ENCODE measurements around the gene SKA1.

DNA sequence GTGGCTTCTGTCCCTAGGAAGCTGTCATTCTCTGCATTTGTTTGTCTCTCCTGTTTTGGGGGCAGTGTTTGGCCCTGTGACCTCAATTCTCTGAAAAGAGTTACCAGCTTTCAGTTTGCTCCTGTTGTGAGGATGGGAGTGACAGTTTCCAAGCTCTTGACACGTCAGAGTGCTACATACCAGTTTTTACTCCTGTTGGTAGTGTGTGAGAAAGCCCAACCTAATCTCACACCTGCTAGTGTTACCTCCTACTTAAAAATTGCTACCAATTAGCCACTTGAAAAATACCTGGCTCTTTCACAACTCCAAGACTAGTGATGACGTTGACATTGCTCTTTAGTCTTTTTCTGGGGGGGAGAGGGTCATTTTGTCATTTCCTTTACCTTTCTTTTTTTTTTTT lies 14.1 kb downstream of the SKA1 start:
- no peak for TF ChIP-seq ZNF296 (CRISPR knock-in tag; conservative IDR thresholded peaks at IDR 0.05)
- TF ChIP-seq CENPT (CRISPR knock-in tag; IDR thresholded peaks at IDR 0.05; ENCODE audit: low read depth): no peak
- no peak for TF ChIP-seq SOX13 (IDR thresholded peaks at IDR 0.05)
- TF ChIP-seq SOX13 (CRISPR knock-in tag; conservative IDR thresholded peaks at IDR 0.05 in 1 of 2, IDR thresholded peaks at IDR 0.05 in 1 of 2): no peak
- no peak for TF ChIP-seq HNRNPH1 (optimal IDR thresholded peaks at IDR 0.05; ENCODE audit: low read depth, low read length)
- no peak for TF ChIP-seq NR2C2 (CRISPR knock-in tag; IDR thresholded peaks at IDR 0.05; ENCODE audit: borderline replicate concordance)
- TF ChIP-seq, protein P1, sequence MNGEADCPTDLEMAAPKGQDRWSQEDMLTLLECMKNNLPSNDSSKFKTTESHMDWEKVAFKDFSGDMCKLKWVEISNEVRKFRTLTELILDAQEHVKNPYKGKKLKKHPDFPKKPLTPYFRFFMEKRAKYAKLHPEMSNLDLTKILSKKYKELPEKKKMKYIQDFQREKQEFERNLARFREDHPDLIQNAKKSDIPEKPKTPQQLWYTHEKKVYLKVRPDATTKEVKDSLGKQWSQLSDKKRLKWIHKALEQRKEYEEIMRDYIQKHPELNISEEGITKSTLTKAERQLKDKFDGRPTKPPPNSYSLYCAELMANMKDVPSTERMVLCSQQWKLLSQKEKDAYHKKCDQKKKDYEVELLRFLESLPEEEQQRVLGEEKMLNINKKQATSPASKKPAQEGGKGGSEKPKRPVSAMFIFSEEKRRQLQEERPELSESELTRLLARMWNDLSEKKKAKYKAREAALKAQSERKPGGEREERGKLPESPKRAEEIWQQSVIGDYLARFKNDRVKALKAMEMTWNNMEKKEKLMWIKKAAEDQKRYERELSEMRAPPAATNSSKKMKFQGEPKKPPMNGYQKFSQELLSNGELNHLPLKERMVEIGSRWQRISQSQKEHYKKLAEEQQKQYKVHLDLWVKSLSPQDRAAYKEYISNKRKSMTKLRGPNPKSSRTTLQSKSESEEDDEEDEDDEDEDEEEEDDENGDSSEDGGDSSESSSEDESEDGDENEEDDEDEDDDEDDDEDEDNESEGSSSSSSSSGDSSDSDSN (CRISPR knock-in tag; IDR thresholded peaks at IDR 0.05): no peak
- no peak for TF ChIP-seq ESRRA (CRISPR knock-in tag; IDR thresholded peaks at IDR 0.05; ENCODE audit: low read depth)
- no peak for TF ChIP-seq MYC (CRISPR knock-in tag; IDR thresholded peaks at IDR 0.05; ENCODE audit: borderline replicate concordance)
- no peak for TF ChIP-seq ZNF24 (IDR thresholded peaks at IDR 0.05)
- TF ChIP-seq JUNB (CRISPR knock-in tag; IDR thresholded peaks at IDR 0.05; ENCODE audit: borderline replicate concordance): no peak
- no peak for TF ChIP-seq TCF7L2 (IDR thresholded peaks at IDR 0.05; ENCODE audit: low read depth, low read length)
- no peak for TF ChIP-seq FOXP1 (IDR thresholded peaks at IDR 0.05)
- TF ChIP-seq FOXP1 (CRISPR knock-in tag; IDR thresholded peaks at IDR 0.05): no peak
